ENCODE measurements around the gene MYMK.

GRCh38 chr9:133539991-133540697 lies 15.4 kb upstream of the MYMK start:
- TF ChIP-seq POLR2A (IDR thresholded peaks at IDR 0.05; ENCODE audit: low read length), result no peak
- no peak for TF ChIP-seq GATA1 (IDR thresholded peaks at IDR 0.05; ENCODE audit: low read depth, low read length)
